OCI-LY3 (cell line): ENCODE results near the gene SLC49A4.
A peak's percentile ranks its signal among the peaks of the same experiment; 100 is the strongest.

Source experiments
- H2AFZ ChIP-seq: fragments of 200-600, 300-600 bp; shearing (Covaris generic); 2 replicates; pipeline ENCODE4 v1.6.0; 2014; ENCODE audit warnings: antibody characterized with exemption, low read depth, low read length
- H3K27ac ChIP-seq: fragments of 200-600, 300-600 bp; sonication (generic); 2 replicates; pipeline ENCODE4 v1.5.1; 2014; ENCODE audit warnings: mild to moderate bottlenecking, low read length, moderate library complexity, mixed read lengths
- H3K27me3 ChIP-seq: fragments of 200-600, 300-600 bp; sonication (generic); 2 replicates; pipeline ENCODE4 v1.6.1; 2014; ENCODE audit warnings: low read depth, low read length, mixed read lengths
- H3K36me3 ChIP-seq: fragments of 200-600, 300-600 bp; sonication (generic); replicated peaks from 2 replicates; pipeline ENCODE3; 2014; ENCODE audit warnings: low read depth, low read length, mixed read lengths
- H3K4me1 ChIP-seq: fragments of 300-600, 200-600 bp; sonication (generic); 2 replicates; pipeline ENCODE4 v1.6.1; 2014; ENCODE audit warnings: low read length, mixed read lengths
- H3K4me2 ChIP-seq: fragments of 200-600, 300-600 bp; sonication (generic); 2 replicates; pipeline ENCODE4 v1.6.1; 2014; ENCODE audit warnings: low read length, mixed read lengths
- H3K4me3 ChIP-seq: fragments of 300-600, 200-600 bp; sonication (generic); 2 replicates; pipeline ENCODE4 v1.5.1; 2014; ENCODE audit warnings: antibody characterized with exemption, mild to moderate bottlenecking, low read length, moderate library complexity
- H3K79me2 ChIP-seq: fragments of 300-600, 200-600 bp; shearing (Covaris generic); 2 replicates; pipeline ENCODE4 v1.6.1; 2014; ENCODE audit warnings: mild to moderate bottlenecking, low read length, mixed read lengths
- H3K9ac ChIP-seq: fragments of 300-600, 200-600 bp; shearing (Covaris generic); 2 replicates; pipeline ENCODE4 v1.6.0; 2014; ENCODE audit warnings: mild to moderate bottlenecking, low read length, moderate library complexity
- H3K9me3 ChIP-seq: fragments of 200-600, 300-600 bp; shearing (Covaris generic); 2 replicates; pipeline ENCODE4 v1.6.1; 2014; ENCODE audit warnings: low read length, mixed read lengths; ENCODE audit not compliant: insufficient read depth
- H4K20me1 ChIP-seq: fragments of 200-600, 300-600 bp; sonication (generic); 2 replicates; pipeline ENCODE4 v1.6.1; 2016; ENCODE audit warnings: low read length, mixed read lengths; ENCODE audit not compliant: insufficient read depth
- CTCF ChIP-seq: fragments of 200-600, 300-600 bp; sonication (generic); IDR thresholded peaks from 2 replicates; pipeline ENCODE4 v1.5.1; 2014; ENCODE audit warnings: antibody characterized with exemption, low read length, low read depth
- EZH2phosphoT487 ChIP-seq: fragments of 200-600 bp; shearing (Covaris generic); IDR thresholded peaks from 2 replicates; pipeline ENCODE4 v1.6.1; 2018; ENCODE audit warnings: antibody characterized with exemption, mixed run types, low read depth

The SLC49A4 gene

GRCh38 chr3:122787872-122788271, 7.0 kb upstream of the SLC49A4 start:
- peaks cover 24% of the 10 kb centered on the region for H3K79me2 ChIP-seq
- peaks cover 4% of the 10 kb centered on the region for H3K36me3 ChIP-seq
- TF ChIP-seq CTCF (no peak), EZH2phosphoT487 (no peak)
- no peak overlapping the region for H3K4me3 ChIP-seq
- no peaks in the 10 kb centered on the region for H3K27me3 ChIP-seq
- H4K20me1 ChIP-seq, result no peaks in the 10 kb centered on the region
- H2AFZ ChIP-seq, result no peak overlapping the region
- no peaks in the 10 kb centered on the region for H3K9me3 ChIP-seq
- H3K4me2 ChIP-seq, result no peak overlapping the region
- no peak overlapping the region for H3K27ac ChIP-seq
- peaks cover 9% of the 10 kb centered on the region; the same call in 1 of the 2 replicates for H3K4me1 ChIP-seq
- H3K9ac ChIP-seq, result no peak overlapping the region

- H3K4me3 ChIP-seq, result no peak overlapping the region
Observed at GRCh38 chr3:122789585-122790273, 5.1 kb upstream of the SLC49A4 start.

GRCh38 chr3:122793568-122794416, 1.1 kb upstream of the SLC49A4 start, which contains the start of gene HSPBAP1:
TSS of gene HSPBAP1 (minus strand) at chr3:122793831. CDS start at chr3:122793680, 151 bp downstream.
- Histone ChIP-seq H4K20me1 (no peaks in the 10 kb centered on the region), H3K9me3 (no peaks in the 10 kb centered on the region), H3K27ac (peak within 1 kb of the TSS; percentile 69), H3K79me2 (peaks cover 31% of the 10 kb centered on the region), H2AFZ (peak within 1 kb of the TSS; percentile 98), H3K4me2 (peak within 1 kb of the TSS; percentile 100), H3K9ac (peak within 1 kb of the TSS; percentile 80), H3K36me3 (no peaks in the 10 kb centered on the region), H3K27me3 (no peaks in the 10 kb centered on the region), H3K4me3 (peak within 1 kb of the TSS; percentile 85), H3K4me1 (peaks cover 14% of the 10 kb centered on the region)
- TF ChIP-seq EZH2phosphoT487 (no peak), CTCF (no peak)

More at GRCh38 chr3:122789585-122790273, 5.1 kb upstream of the SLC49A4 start:
- Histone ChIP-seq H3K4me1 (peaks cover 9% of the 10 kb centered on the region; the same call in 1 of the 2 replicates), H3K36me3 (no peaks in the 10 kb centered on the region), H4K20me1 (no peaks in the 10 kb centered on the region), H3K27me3 (no peaks in the 10 kb centered on the region), H3K27ac (no peak overlapping the region), H3K9me3 (no peaks in the 10 kb centered on the region), H3K9ac (no peak overlapping the region), H2AFZ (no peak overlapping the region), H3K4me2 (no peak overlapping the region), H3K79me2 (peaks cover 29% of the 10 kb centered on the region)
- TF ChIP-seq EZH2phosphoT487 (no peak), CTCF (no peak)

- H4K20me1 ChIP-seq, result no peaks in the 10 kb centered on the region
- peak overlapping the region; percentile 98 for H2AFZ ChIP-seq
- H3K79me2 ChIP-seq, result peaks cover 31% of the 10 kb centered on the region
- no peaks in the 10 kb centered on the region for H3K36me3 ChIP-seq
- peaks cover 14% of the 10 kb centered on the region for H3K4me1 ChIP-seq
- H3K27ac ChIP-seq, result peak overlapping the region; percentile 69
- no peaks in the 10 kb centered on the region for H3K27me3 ChIP-seq
- H3K9ac ChIP-seq, result peak overlapping the region; percentile 80
- peak overlapping the region; percentile 100 for H3K4me2 ChIP-seq
- no peak for TF ChIP-seq CTCF
- H3K4me3 ChIP-seq, result peak overlapping the region; percentile 85
- no peaks in the 10 kb centered on the region for H3K9me3 ChIP-seq
Observed at GRCh38 chr3:122794483-122794778, 438 bp upstream of the SLC49A4 start.
